ENCODE measurements around the gene ZNF799.

The ZNF799 gene

DNA sequence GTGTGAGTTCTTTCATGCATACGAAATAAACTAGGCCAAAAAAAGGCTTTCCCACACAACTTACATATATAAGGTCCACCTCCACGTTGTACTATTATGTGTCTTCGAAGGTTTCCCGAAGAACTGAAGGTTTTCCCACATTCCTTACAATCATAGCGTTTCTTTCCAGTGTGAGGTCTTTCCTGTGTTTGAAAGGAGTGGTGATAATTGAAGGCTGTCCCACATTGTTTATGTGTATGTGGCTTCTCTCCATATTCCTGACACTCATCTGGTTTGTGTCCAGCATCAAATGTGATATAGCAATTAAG, 50.2 kb downstream of the ZNF799 start:
- ATAC-seq = no peak
- TF ChIP-seq ARNTL (CRISPR knock-in tag; IDR thresholded peaks at IDR 0.05; ENCODE audit: borderline replicate concordance, low read depth) (no peak), BACH2 (CRISPR knock-in tag; IDR thresholded peaks at IDR 0.05; ENCODE audit: borderline replicate concordance) (no peak), ESRRG (CRISPR knock-in tag; IDR thresholded peaks at IDR 0.05) (no peak), ZFP30 (CRISPR knock-in tag; IDR thresholded peaks at IDR 0.05) (no peak), ZFP3 (CRISPR knock-in tag; IDR thresholded peaks at IDR 0.05) (no peak), ZC3H10 (CRISPR knock-in tag; IDR thresholded peaks at IDR 0.05) (no peak), ISL1 (CRISPR knock-in tag; IDR thresholded peaks at IDR 0.05) (no peak)

- no peak for ATAC-seq
- TF ChIP-seq CSRNP3 (CRISPR knock-in tag; IDR thresholded peaks at IDR 0.05) (no peak), BACH2 (CRISPR knock-in tag; IDR thresholded peaks at IDR 0.05; ENCODE audit: borderline replicate concordance) (no peak), GLIS3 (CRISPR knock-in tag; IDR thresholded peaks at IDR 0.05) (no peak), TCF4 (CRISPR knock-in tag; IDR thresholded peaks at IDR 0.05; ENCODE audit: borderline replicate concordance) (no peak), CREB5 (CRISPR knock-in tag; IDR thresholded peaks at IDR 0.05; ENCODE audit: low read depth) (no peak), POU6F1 (CRISPR knock-in tag; IDR thresholded peaks at IDR 0.05; ENCODE audit: borderline replicate concordance, low read depth) (no peak), ISL1 (CRISPR knock-in tag; IDR thresholded peaks at IDR 0.05) (no peak), CSDC2 (CRISPR knock-in tag; IDR thresholded peaks at IDR 0.05) (no peak), RARB (CRISPR knock-in tag; IDR thresholded peaks at IDR 0.05) (no peak), OSR1 (CRISPR knock-in tag; IDR thresholded peaks at IDR 0.05) (no peak), ZNF70 (CRISPR knock-in tag; IDR thresholded peaks at IDR 0.05) (no peak), ZNF8 (CRISPR knock-in tag; IDR thresholded peaks at IDR 0.05) (no peak), ESRRG (CRISPR knock-in tag; IDR thresholded peaks at IDR 0.05) (no peak), ZNF565 (CRISPR knock-in tag; conservative IDR thresholded peaks at IDR 0.05; ENCODE audit: low read depth) (no peak), ZFP30 (CRISPR knock-in tag; IDR thresholded peaks at IDR 0.05) (no peak), ARNTL (CRISPR knock-in tag; IDR thresholded peaks at IDR 0.05; ENCODE audit: borderline replicate concordance, low read depth) (no peak), TOX (CRISPR knock-in tag; IDR thresholded peaks at IDR 0.05; ENCODE audit: borderline replicate concordance) (no peak), PATZ1 (CRISPR knock-in tag; IDR thresholded peaks at IDR 0.05; ENCODE audit: borderline replicate concordance) (no peak), ZFP3 (CRISPR knock-in tag; IDR thresholded peaks at IDR 0.05) (no peak)
- TF ChIP-seq, protein P1, sequence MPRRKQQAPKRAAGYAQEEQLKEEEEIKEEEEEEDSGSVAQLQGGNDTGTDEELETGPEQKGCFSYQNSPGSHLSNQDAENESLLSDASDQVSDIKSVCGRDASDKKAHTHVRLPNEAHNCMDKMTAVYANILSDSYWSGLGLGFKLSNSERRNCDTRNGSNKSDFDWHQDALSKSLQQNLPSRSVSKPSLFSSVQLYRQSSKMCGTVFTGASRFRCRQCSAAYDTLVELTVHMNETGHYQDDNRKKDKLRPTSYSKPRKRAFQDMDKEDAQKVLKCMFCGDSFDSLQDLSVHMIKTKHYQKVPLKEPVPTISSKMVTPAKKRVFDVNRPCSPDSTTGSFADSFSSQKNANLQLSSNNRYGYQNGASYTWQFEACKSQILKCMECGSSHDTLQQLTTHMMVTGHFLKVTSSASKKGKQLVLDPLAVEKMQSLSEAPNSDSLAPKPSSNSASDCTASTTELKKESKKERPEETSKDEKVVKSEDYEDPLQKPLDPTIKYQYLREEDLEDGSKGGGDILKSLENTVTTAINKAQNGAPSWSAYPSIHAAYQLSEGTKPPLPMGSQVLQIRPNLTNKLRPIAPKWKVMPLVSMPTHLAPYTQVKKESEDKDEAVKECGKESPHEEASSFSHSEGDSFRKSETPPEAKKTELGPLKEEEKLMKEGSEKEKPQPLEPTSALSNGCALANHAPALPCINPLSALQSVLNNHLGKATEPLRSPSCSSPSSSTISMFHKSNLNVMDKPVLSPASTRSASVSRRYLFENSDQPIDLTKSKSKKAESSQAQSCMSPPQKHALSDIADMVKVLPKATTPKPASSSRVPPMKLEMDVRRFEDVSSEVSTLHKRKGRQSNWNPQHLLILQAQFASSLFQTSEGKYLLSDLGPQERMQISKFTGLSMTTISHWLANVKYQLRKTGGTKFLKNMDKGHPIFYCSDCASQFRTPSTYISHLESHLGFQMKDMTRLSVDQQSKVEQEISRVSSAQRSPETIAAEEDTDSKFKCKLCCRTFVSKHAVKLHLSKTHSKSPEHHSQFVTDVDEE (CRISPR knock-in tag; IDR thresholded peaks at IDR 0.05) = no peak
Measured at GRCh38 chr19:12350185-12350889, 50.7 kb downstream of the ZNF799 start.

DNA sequence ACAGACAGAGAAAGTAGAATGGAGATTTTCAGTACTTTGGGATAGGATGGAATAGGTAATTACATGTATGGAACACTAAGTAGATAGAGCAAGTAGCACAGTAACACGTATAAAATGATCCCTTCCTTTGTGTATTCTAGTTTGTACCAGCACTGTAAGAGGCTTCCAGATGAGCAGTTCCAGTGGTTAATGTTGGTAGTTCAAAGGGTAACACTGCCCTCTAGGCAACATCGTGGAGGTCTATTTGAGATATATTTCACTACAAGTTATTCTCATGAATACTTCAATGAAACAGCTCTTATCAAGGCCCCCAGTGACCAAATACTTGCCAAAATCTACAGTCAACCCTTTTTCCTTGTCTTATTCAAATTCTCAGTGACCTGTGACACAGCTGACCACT, 54.2 kb downstream of the ZNF799 start:
- ATAC-seq = no peak
- TF ChIP-seq PATZ1 (CRISPR knock-in tag; IDR thresholded peaks at IDR 0.05; ENCODE audit: borderline replicate concordance) (no peak), SNAI2 (CRISPR knock-in tag; IDR thresholded peaks at IDR 0.05) (no peak), ZFP3 (CRISPR knock-in tag; IDR thresholded peaks at IDR 0.05) (no peak), TOX (CRISPR knock-in tag; IDR thresholded peaks at IDR 0.05; ENCODE audit: borderline replicate concordance) (no peak), ESRRG (CRISPR knock-in tag; IDR thresholded peaks at IDR 0.05) (no peak), PPARA (CRISPR knock-in tag; IDR thresholded peaks at IDR 0.05; ENCODE audit: borderline replicate concordance) (no peak), CSDC2 (CRISPR knock-in tag; IDR thresholded peaks at IDR 0.05) (no peak), POU6F1 (CRISPR knock-in tag; IDR thresholded peaks at IDR 0.05; ENCODE audit: borderline replicate concordance, low read depth) (no peak), ZC3H10 (CRISPR knock-in tag; IDR thresholded peaks at IDR 0.05) (no peak), RARB (CRISPR knock-in tag; IDR thresholded peaks at IDR 0.05) (no peak), CREB5 (CRISPR knock-in tag; IDR thresholded peaks at IDR 0.05; ENCODE audit: low read depth) (no peak)
